ENCODE results near the gene TUT1. TPM values are rescaled to one million over a fixed set of nuclear protein-coding genes. Genes with fewer than 3 reads are reported as not detected.

Gene TUT1
- total and polyA plus RNA-seq, 2 experiments from 2014 or later: 12.8 to 22.2 TPM

DNA sequence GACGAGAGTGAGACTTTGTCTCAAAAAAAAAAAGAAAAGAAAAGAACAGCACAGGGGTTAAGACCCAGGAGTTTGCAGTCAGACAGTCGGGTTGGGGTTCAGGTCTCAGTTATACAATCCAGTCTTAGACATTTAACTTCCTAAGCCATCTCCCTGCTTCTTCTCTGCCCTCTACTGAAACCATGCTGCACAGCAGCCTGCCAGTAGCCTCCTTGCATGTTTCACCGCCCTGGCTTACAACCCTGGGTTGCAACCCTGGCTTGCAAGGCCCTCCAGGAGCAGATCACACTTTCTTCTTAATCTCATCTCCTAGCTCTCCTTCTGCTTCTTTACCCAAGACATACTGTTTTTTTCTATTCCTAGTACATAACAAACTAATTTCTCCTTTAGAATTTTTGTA is 36.4 kb upstream of the TUT1 start (continued):
- TF ChIP-seq, protein P1, sequence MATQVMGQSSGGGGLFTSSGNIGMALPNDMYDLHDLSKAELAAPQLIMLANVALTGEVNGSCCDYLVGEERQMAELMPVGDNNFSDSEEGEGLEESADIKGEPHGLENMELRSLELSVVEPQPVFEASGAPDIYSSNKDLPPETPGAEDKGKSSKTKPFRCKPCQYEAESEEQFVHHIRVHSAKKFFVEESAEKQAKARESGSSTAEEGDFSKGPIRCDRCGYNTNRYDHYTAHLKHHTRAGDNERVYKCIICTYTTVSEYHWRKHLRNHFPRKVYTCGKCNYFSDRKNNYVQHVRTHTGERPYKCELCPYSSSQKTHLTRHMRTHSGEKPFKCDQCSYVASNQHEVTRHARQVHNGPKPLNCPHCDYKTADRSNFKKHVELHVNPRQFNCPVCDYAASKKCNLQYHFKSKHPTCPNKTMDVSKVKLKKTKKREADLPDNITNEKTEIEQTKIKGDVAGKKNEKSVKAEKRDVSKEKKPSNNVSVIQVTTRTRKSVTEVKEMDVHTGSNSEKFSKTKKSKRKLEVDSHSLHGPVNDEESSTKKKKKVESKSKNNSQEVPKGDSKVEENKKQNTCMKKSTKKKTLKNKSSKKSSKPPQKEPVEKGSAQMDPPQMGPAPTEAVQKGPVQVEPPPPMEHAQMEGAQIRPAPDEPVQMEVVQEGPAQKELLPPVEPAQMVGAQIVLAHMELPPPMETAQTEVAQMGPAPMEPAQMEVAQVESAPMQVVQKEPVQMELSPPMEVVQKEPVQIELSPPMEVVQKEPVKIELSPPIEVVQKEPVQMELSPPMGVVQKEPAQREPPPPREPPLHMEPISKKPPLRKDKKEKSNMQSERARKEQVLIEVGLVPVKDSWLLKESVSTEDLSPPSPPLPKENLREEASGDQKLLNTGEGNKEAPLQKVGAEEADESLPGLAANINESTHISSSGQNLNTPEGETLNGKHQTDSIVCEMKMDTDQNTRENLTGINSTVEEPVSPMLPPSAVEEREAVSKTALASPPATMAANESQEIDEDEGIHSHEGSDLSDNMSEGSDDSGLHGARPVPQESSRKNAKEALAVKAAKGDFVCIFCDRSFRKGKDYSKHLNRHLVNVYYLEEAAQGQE (IDR thresholded peaks at IDR 0.05; ENCODE audit: unreplicated experiment): no peak
- TF ChIP-seq NANOG (IDR thresholded peaks at IDR 0.05; ENCODE audit: borderline replicate concordance) (no peak), POLR2AphosphoS5 (IDR thresholded peaks at IDR 0.05; ENCODE audit: low read depth) (no peak), ZNF331 (CRISPR knock-in tag; IDR thresholded peaks at IDR 0.05; ENCODE audit: low read depth) (no peak), STAT1 (IDR thresholded peaks at IDR 0.05; ENCODE audit: unreplicated experiment) (no peak)

DNA sequence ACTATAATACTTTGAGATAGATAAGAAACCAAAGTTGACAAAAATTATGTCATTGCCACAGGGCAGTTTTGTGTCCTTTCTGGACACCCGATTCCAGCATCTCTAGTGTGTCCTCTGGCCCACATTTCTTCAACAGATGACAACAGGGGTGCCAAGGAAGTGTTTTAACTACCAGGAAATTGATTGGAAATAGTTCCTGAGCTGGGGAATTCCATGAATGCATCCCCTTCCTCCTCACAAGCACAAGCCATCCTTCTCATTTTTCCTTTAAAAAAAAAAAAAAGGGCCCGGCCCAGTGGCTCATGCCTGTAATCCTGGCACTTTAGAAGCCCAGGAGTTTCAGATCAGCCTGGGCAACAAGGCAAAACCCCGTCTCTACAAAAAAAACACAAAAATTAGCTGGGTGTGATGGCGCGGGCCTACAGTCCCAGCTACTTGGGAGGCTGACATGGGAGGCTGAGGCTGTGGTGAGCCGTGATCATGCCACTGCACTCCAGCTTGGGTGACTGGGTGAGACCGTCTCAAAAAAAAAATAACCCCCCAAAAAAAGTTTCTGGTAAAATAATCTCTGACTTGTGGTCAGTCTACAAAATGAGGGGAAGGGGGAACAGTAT is 31.3 kb upstream of the TUT1 start:
- peaks cover 17% of the 10 kb centered on the region for H3K36me3 ChIP-seq (ENCODE audit: insufficient read depth)
- no peak for TF ChIP-seq JUNB (IDR thresholded peaks at IDR 0.05; ENCODE audit: unreplicated experiment)
- TF ChIP-seq NANOG (IDR thresholded peaks at IDR 0.05; ENCODE audit: borderline replicate concordance): no peak
- TF ChIP-seq, protein P2, sequence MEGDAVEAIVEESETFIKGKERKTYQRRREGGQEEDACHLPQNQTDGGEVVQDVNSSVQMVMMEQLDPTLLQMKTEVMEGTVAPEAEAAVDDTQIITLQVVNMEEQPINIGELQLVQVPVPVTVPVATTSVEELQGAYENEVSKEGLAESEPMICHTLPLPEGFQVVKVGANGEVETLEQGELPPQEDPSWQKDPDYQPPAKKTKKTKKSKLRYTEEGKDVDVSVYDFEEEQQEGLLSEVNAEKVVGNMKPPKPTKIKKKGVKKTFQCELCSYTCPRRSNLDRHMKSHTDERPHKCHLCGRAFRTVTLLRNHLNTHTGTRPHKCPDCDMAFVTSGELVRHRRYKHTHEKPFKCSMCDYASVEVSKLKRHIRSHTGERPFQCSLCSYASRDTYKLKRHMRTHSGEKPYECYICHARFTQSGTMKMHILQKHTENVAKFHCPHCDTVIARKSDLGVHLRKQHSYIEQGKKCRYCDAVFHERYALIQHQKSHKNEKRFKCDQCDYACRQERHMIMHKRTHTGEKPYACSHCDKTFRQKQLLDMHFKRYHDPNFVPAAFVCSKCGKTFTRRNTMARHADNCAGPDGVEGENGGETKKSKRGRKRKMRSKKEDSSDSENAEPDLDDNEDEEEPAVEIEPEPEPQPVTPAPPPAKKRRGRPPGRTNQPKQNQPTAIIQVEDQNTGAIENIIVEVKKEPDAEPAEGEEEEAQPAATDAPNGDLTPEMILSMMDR (conservative IDR thresholded peaks at IDR 0.05; ENCODE audit: low read depth in 2 of 2): no peak
- H3K27ac Mint-ChIP-seq: peak overlapping the region; percentile 96
- peak overlapping the region; percentile 68 for H3K4me2 ChIP-seq
- H3K36me3 Mint-ChIP-seq (ENCODE audit: low read depth): peaks cover 35% of the 10 kb centered on the region
- no peaks in the 10 kb centered on the region for H3K27me3 ChIP-seq (ENCODE audit: insufficient read depth)
- H2AFZ ChIP-seq: no peak overlapping the region
- H3K27me3 Mint-ChIP-seq (ENCODE audit: insufficient read depth, low read depth, poor library complexity): peaks cover 11% of the 10 kb centered on the region
- peaks cover 12% of the 10 kb centered on the region for H3K4me1 ChIP-seq (ENCODE audit: insufficient read depth)
- no peaks in the 10 kb centered on the region for H3K9me3 Mint-ChIP-seq
- peaks cover 16% of the 10 kb centered on the region for H3K4me1 Mint-ChIP-seq
- peaks cover 39% of the 10 kb centered on the region for H3F3A ChIP-seq (replicated peaks; ENCODE audit: low read depth)
- H3K27ac ChIP-seq (ENCODE audit: low read depth): peak overlapping the region; percentile 88
- ATAC-seq: no peak
- H3K79me2 ChIP-seq (replicated peaks; ENCODE audit: insufficient read depth): peaks cover 8% of the 10 kb centered on the region; the same call in 1 of the 2 replicates
- H4K20me1 ChIP-seq (replicated peaks; ENCODE audit: insufficient read depth): no peaks in the 10 kb centered on the region
- H3K4me3 ChIP-seq: peak overlapping the region; percentile 87
- peak; percentile 57 for DNase-seq (ENCODE audit: low spot score)
- H3K4me3 Mint-ChIP-seq: peak overlapping the region; percentile 94
- no peaks in the 10 kb centered on the region for H3K9me2 ChIP-seq (ENCODE audit: insufficient read depth)

All from GM23338 (cell line).